HG03520 (cell line): Measurements from ENCODE around the gene CYP19A1.

Experiments used
- ATAC-seq: cut with Tn5 transposase; IDR thresholded peaks from one replicate; pipeline ENCODE4 v1.9.1; 2021; ENCODE audit warnings: mild to moderate bottlenecking, moderate library complexity; ENCODE audit not compliant: unreplicated experiment

Gene CYP19A1

DNA sequence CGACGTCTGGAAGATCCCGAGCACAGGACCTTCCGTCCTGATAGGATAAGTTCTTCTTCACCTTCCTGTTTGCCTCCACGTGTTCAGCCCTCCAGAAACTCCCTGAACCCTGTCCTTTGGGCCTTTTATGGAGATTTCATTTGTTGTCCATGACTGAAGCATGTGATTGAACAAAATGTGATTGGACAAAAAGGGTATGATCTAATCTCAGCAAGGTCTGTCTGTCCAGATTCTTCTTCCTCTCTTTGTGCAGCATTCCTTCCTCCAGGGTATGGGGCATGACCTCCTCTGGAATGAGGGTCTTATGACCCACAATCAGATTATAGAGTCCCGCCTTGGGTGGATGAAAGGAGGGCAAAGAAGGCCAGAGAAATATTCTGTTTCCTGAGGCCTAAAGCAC lies at the start of gene CYP19A1:
TSS of gene CYP19A1 (minus strand) at position 101 of the 400 bp plus-strand sequence. CDS start 95,684 bp downstream, outside the sequence.
- ATAC-seq: no peak

DNA sequence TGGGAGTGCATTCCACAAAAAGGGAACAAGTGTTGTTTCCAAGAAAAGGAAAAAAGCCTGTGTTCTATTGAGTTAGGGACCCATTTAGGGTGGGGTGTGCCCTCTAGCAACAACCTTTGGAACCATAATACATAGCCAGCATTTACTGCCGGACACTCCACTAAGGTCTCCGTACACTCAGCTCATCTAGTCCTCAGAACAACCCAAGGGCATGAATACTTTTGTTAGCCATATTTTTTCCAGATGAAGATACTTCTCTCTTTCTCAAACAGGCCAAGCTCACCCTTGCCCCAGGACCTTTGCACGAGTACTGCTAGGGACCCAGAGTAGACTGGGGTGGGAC lies 49.3 kb upstream of the CYP19A1 start:
- ATAC-seq: no peak

DNA sequence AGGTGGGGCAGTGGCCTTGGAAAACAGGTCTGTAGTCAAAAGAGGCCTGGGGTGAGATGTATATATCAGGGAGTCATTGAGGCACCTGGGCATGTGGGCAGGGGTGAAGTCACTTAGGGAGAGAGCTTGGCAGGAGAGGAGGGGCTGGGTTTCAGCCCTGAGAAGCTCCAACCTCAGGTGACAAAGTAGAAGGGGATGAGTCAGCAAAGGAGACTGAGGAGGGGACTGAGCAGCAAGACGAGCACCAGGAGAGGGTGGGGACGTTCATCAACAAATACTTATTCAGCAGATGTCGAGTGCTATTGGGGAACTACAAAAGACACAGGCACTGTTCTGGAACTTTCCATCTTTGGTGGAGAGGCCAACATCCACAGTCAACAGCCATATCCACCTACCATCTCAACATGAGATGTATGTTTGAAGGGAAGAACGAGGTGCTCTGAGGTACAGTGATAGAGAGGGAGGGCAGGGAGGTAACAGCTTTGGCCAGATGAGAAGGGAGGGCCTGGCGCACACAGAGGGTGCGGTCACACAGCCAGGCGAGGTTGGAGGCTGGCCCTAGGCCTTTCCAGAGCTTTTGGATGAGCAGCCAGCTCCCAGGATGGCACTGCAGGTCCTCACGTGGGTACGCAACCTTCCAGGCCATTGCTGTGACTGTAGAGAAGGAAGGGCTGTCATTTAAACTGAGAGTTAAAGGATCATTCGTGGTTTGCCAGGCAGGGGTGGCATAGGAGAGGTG lies 48.7 kb upstream of the CYP19A1 start:
- ATAC-seq: no peak

DNA sequence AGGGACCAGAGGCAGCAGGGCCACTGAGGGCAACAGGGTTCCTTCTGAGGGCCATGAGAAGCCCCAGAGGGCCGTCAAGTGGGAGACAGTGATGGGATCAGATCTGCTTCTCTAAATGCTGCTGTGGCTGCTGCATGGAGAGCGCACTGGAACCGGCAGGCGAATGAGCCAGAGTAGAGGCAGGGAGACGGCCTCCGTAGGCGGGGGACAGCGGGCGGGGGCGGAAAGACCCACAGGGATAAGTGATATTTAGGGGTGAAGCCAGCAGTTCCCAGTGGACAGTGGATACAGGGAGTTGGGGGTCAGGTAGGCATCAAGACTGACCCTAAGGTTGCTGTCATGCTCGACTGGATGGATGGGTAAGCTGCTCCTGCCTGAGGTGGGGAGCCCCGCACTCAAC lies 48.1 kb upstream of the CYP19A1 start:
- no peak for ATAC-seq

DNA sequence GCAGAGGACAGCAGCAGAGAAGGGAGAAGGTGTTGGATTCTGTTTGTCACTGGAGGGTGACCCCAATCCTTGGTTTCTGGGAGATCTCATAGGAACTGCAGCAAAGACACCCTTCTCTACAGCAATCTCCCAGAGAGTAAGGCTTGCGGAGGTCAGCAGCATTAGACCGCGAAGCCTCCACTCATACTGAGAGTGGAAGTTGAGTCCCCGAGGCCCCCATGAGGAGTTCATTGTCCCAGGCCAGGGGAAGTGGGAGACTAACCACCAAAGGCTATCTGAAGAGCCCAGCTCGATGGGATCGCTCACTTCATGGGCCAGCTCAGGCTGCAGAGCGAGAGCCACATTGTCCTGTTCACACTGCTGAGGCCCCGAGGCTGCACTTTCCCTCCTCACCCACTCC lies 47.6 kb upstream of the CYP19A1 start:
- ATAC-seq: no peak

DNA sequence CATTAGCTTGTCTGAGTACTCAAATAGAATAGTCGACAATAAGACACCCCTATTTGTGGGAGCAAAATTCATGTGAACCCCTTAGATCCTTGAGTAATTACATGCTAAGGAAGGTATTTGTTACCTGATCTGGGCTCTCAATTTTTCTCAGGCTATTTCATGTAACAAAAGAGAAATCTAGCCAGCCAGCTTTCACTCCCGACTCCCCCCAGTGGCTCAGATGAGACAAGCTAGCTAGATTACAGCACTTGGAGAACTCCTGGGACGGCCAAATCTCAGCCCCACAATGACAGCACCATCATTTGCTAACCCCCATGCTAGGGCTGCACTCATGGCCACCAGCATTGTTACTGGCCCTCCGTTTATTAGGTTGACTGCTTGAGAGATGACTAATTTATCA lies 44.4 kb upstream of the CYP19A1 start:
- ATAC-seq: no peak

DNA sequence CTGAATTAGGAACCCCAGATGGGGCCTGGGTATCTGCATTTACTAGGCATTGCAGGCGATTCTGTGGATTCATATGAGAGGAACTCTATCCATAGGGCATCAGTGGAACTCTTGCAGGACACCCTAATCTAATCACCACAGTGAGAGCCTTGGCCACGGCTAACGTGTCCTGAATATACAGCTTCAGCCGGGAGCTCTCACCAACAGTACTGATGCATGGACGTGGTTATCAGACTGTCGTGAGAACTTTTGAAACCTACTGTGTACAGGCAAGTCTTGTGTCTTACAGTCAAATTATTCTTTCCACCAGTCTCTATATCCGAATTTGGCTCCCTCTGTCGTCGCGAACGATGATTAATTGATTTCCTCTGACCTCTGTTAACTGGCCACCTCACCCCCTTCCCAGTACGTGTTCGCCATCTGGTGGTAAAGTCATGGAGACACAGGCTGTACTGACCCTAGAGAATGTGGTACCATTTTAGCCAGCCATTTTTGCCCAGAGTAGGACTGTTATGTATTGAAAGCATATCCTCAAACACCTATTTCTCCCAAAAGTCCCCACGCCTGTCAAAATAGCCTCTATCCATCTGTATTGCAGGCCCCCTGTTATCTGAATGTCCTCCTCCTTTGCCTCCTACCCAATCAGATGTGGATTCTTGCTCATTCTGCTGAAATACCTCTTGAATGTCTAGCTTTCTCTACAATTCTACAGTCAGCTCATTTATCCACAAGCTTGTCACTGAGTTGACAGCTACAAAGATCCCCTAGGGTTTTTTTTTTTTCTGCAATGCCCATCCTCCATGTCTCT lies 42.8 kb upstream of the CYP19A1 start:
- peak; percentile 82 for ATAC-seq

DNA sequence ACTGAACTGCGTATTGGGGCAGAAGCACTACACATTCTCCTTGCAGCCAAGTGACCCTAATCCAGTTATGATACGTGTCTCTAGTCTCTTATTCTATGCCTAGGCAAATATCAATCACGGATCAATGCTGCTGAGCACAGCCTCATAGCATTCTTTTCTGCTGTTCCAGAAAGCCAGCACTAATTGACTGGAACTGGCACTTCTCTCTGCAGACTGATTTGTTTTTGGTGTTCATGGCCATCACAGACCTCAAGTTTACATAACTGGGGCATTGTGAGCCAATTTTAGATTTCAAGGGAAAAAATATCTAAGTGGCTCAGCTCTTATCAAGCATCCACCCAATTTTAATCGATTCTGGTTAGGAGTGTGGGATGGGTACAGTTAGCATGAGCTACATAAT lies 41.0 kb upstream of the CYP19A1 start:
- no peak for ATAC-seq

DNA sequence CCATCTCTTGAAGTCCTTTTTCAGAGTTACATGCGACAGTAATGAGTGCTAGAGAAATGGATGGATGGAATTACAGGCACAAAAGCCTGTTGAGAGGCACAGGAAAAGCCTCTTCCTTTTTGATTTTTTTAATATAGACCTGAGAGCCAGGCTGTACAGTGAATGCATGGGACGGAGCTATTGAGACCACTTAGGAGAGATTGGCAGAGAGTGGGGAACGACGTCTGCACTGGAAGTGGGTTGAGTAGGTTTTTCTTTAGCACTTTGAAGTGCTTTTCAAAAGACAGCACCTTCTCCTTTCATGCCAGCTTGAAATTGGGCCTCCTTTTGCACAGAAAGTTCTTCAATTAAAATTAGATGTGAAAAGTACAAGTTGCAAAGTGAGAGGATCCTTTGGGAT lies 40.0 kb upstream of the CYP19A1 start:
- ATAC-seq: no peak

DNA sequence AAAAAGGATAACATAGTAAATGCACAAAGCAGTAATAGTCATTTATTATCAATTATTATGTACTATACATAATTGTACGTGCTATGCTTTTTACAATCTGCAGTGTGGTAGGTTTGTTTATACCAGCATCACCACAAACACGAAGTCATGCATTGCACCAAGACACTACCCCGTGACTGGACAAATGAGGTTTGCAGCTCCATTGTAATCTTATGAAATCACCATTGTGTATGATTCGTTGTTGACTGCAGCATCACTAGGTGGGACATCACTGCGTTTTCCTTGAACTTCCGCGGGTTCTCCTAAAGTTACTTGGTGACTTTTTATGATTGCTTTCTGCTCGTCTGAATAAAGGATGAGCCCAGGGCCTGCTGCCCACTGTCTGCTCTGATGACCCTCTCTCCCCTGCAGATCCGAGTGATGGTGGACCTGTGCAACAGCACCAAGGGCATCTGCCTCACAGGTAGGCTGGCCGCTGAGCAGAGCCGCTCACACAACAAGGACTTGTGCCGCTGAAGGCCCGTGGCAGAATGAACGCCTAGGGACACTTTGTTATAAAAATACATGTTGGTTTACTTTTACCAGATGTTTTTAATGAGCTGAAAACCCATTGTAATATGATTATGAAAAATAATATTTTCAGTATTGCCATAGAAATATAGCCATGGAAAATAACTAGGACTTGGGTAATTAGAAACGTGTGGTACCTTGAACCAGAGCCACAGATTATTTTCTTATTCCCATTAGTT lies 38.8 kb upstream of the CYP19A1 start:
- no peak for ATAC-seq

DNA sequence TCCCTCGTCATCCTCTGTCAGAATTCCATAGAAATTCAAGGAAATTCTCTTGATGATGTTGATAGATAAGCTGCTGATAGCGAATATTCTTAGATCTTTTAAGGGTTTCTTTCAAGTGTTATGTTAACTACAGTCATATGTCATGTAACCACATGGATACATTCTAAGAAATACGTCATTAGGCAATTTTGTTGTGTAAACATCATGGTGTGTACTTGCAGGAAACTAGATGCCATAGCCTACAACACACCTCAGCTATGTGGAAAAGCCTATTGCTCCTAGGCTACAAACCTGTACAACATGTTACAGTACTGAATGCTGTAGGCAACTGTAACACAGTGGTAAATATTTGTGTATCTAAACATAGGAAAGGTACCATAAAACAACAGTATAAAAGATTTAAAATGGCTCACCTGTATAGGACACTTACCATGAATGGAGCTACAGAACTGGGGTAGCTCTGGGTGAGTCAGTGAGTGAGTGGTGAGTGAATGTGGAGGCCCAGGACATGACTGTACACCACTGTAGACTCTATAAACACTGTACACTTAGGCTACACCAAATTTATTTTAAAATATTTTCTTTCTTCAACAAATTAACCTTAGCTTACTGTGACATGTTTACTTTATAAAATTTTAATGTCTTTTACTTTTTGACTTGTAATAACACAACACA lies 37.7 kb upstream of the CYP19A1 start:
- no peak for ATAC-seq

DNA sequence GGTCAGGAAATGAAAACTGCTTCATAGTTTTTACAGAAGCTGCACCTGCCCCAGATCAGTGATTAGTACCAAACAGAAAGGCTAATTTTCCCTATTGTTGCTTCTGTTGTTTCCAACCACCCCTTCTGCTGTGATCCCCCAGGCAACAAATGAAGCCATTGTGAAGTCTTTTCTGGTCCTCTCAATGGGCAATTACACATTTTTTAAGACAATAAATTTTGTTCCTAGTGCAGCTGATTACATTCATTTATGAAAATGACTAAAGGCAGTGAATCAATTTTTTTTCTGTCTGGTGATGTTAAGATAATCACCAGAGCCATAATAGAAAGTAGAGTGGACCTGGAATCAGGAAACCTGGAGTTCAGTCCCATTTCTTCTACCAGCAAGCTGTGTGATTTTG lies 35.7 kb upstream of the CYP19A1 start:
- ATAC-seq: no peak

DNA sequence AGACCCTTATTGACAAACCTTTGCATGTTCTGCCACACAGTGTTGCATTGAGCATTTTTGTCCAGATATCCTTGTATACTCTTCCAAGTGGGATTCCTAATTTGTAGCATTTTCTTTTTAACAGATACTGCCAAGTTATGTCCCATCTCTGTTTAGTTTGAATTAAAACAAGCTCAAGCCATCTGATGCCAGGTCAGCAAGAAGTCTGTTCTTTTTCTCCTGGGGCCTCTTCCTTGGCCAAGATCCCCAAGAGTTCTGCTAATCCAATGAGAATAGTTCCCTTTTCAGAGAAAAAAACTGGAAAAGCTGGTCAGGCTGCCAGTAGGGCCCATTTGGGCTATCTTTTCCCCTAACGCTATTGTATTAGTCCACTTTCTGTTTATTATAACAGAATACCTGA lies 32.9 kb upstream of the CYP19A1 start:
- ATAC-seq: no peak

DNA sequence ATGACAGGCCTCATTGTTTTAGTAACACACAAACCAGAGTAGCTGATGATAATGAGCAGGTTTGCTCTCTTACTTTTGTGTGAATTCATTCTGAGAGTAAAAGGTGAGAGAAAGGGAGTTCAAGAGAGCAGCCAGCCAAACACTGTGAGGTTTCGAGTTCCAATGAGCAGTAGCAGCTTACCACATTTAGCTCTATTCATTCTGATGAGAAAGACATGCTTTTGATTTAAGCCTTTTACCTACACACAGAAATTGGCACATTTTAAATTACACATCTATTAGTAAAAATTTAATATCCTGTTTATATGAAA lies 31.0 kb upstream of the CYP19A1 start:
- ATAC-seq: no peak

DNA sequence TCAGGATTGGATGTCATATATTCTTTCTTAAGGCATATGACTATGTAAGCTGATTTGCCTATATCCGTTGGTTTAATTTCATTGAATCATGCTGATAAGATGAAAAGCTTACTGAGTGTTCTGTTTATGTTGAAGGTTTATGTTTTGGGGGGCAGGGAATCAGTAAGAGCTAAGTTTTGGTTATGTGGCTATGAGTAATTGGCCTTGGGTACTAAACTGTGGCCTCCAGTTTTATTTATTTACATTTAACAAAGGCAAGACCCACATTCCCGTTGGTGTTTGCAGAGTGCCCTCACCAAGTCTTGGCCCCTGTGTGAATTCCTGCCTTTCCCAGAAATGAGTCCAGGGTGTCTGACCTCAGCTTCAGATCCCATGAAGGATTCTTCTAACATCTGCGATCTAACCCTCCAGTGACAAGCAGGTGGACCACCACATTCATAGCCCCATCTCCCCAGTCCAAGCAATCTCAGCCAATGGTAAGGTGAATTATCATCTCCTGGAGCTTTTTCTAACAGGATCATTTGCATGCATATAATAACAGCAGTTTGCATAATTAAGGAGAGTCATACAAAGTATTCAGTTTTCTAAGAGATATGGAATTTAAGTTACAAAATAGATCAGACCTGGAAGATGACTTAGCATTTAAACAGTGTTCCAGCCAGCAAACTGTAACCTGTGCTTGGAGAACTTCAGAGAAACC lies 30.5 kb upstream of the CYP19A1 start:
- ATAC-seq: no peak

DNA sequence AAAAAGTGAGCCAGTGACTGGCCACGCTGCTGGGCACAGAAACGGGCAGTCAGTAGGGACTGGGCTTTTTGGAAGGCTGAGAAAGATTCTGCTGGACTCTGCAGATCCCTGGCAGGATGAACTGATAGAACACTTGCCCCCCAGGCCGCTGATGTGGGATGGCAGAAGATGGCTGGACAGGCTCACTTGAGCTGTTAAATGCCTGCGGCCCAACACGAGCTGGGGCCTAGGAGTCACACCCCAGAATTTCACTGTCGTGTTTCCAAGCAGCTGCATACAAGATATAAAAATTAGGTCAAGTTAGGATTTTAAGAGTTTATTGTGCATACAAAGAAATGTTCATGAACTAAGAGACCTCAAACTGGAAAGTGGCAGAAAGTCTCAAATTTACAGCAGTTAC lies 29.9 kb upstream of the CYP19A1 start:
- no peak for ATAC-seq

DNA sequence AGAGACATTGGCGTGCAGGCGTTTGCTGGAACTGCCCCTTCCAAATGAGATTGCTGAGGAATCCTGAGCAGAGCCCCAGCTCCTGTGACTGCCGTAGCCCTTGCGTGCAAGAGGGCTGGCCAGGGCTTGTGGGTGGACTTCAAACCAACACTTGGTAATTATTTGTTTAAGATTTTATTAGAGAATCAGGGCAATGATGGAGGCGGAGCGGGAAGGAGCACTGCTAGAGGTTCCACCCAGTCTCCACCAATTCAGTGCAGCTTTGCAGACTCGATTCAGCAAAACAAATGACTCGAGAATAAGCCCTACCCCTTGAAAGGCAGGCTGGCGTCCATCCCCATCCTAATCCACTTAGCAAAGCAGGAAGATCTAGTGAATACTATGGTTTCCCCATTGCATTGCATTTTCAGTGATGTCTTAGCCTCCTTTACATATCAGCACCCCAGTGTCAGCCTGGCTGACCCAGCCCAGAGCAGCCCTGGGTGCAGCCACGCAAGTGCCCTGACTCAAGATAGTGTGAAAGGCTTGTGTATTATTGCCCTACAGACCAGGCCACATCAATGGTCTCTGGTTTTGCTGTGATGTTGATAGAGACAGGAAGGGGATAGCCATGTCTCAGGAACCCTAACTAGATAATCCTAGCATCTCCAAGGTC lies 29.1 kb upstream of the CYP19A1 start:
- no peak for ATAC-seq

DNA sequence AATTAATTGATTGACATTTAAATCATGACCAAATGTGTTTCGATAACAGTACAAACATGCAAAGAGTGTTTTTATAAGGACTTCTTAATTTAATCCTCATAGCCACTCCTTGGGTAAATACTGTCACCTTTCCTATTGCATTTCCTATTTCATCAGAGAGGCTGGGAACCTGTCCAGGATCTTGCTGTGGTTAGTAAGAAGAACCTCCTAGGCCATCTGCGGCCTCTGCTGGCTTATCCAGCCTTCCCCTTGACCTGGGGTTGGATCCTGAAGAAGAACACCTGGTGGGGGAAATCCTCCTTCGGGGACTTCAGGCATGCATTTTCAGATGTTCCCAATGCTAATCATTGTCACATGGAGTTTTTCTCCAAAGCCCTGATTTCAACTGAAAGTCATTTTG lies 28.5 kb upstream of the CYP19A1 start:
- ATAC-seq: no peak

DNA sequence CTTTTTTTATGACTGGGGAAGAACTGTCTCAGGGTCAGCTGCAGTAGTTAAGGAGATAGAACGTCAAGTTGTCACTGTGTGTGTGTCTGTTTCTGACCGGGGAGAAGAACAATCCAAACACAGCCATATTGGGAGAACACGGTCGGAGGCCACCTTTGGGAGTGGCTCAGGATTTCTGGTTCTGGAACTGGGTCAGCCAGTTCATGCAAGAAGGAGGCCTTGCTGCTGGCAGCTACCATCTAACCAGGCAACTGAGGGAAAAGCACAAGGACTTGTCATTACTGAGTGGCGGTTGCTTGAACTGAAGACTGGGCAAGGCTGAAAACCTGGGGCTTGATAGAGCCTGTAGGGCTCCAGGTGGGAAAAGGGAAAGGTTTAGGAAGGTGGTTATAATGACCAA lies 27.7 kb upstream of the CYP19A1 start:
- no peak for ATAC-seq

DNA sequence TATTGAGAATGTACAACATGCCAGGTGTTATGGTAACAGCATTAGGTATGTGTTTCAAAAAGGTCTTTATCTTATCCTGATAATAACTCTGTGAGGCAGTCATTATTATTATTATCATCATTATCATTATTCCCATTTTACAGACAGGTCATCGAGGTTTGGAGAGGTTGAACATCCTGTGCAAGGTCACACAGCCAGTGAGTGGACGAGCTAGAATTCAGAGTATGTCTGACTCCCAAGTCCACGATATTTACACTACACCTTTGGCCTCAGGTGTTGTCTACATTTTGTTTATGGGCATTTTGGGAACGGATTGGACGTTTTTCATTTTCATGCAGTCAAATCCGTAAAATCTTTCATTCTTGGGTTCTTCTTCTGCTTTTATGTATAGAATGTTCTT lies 27.0 kb upstream of the CYP19A1 start:
- ATAC-seq: no peak
